Tibial nerve (tissue), 4 donors: ENCODE data around the gene VWA8. TPM values are rescaled to one million over a fixed set of nuclear protein-coding genes. Genes with fewer than 3 reads are reported as not detected.

ENCODE experiments used
- DNase-seq, 2 donors: peaks; one replicate each; pipeline ENCODE4 v3.0.0-alpha.2; 2019; ENCODE audit warnings: low spot score in 2 of 2
- H3K27ac ChIP-seq, 4 donors: fragments of 200-600 bp; sonication (generic) in 3 of 4; one replicate each; pipeline ENCODE4 v1.5.1; 2017 to 2019; ENCODE audit warnings: mild to moderate bottlenecking in 1 of 4
- H3K27me3 ChIP-seq, 2 donors: fragments of 200-600 bp; sonication (generic) in 1 of 2; one replicate each; pipeline versions ENCODE4 v1.5.1 to v1.6.0; 2017 to 2019
- H3K36me3 ChIP-seq, 3 donors: fragments of 200-600 bp; sonication (generic); one replicate each; pipeline ENCODE4 v1.5.1; 2018 to 2019
- H3K4me1 ChIP-seq, 4 donors: fragments of 200-600 bp; sonication (generic) in 3 of 4; one replicate each; pipeline ENCODE4 v1.5.1; 2017 to 2019
- H3K4me3 ChIP-seq, 4 donors: fragments of 200-600 bp; sonication (generic) in 3 of 4; one replicate each; pipeline ENCODE4 v1.5.1; 2017 to 2019; ENCODE audit warnings: mild to moderate bottlenecking in 1 of 4, moderate library complexity in 1 of 4
- H3K9me3 ChIP-seq, 4 donors: fragments of 200-600 bp; sonication (generic) in 3 of 4; one replicate each; pipeline ENCODE4 v1.5.1; 2017 to 2019
- EP300 ChIP-seq, 2 donors: sonication (generic); formaldehyde crosslinking; IDR thresholded peaks; one replicate each; pipeline ENCODE4 v1.6.1; 2017; ENCODE audit warnings: antibody characterized with exemption in 2 of 2, mild to moderate bottlenecking in 1 of 2
- POLR2A ChIP-seq, 2 donors: fragments of 450-650 bp; IDR thresholded peaks; one replicate each; pipeline ENCODE4 v1.6.1; 2017; ENCODE audit warnings: antibody characterized with exemption in 2 of 2, mild to moderate bottlenecking in 2 of 2, moderate library complexity in 2 of 2
- WGBS, 2 donors: methylation state at CpG; one replicate each; pipeline ENCODE4 v1.1.5; 2018; 5-methylcytosine and 5-hydroxymethylcytosine counted together
- total RNA-seq, 4 donors: library from RNA; depleted of rRNA; stranded (reverse); fragments of >200 nt; gene quantifications; one replicate each; pipeline ENCODE4 v1.1.0, GENCODE V29; 2016
- TF ChIP-seq, protein P1 (sequence below), 5 experiments: fragments of 200-600 bp in 3 of 5; fragments of 450-650 bp in 2 of 5; sonication (generic) in 3 of 5; IDR thresholded peaks; one replicate each; pipeline ENCODE4 v1.5.1; 2016 to 2019; ENCODE audit warnings: antibody characterized with exemption in 5 of 5, mild to moderate bottlenecking in 3 of 5, moderate library complexity in 2 of 5

Gene VWA8
- total RNA-seq, 4 donors from 2014 or later: 20.8 to 36.9 (median 22.4) TPM

DNA sequence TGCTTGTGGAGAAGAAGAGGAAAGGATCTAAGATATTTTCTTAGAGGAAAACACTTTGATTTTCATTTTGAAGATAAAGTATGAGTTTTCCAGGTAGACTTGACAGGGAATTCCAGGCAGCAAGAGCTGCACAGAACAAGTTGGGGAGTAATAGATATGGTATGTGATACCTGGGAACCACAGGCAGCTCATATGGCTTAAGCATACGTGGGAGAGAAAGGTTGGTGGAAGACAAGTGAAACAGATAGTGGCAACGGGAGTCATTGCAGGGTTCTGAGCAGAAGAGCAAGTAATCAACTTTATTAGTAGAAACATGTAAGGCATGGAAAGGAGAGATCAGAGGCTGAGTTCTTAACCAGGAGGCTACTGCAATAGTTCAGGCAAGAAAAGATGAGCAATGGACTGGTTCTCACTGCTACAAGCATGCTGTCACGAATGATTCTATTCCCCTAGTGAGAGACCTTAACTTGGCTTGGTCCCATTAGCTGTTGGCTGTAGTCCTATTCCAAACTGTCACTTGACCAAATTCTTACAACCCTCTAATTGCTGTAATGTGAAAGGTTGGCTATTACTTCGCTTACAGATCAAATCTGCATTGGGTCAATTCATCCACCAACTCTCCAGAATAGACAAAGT is 217.9 kb downstream of the VWA8 start:
- H3K36me3 ChIP-seq: peaks cover 0 to 7% (median 0%) of the 10 kb centered on the region in 3 donors
- H3K9me3 ChIP-seq: no peaks in the 10 kb centered on the region
- TF ChIP-seq, protein P1, sequence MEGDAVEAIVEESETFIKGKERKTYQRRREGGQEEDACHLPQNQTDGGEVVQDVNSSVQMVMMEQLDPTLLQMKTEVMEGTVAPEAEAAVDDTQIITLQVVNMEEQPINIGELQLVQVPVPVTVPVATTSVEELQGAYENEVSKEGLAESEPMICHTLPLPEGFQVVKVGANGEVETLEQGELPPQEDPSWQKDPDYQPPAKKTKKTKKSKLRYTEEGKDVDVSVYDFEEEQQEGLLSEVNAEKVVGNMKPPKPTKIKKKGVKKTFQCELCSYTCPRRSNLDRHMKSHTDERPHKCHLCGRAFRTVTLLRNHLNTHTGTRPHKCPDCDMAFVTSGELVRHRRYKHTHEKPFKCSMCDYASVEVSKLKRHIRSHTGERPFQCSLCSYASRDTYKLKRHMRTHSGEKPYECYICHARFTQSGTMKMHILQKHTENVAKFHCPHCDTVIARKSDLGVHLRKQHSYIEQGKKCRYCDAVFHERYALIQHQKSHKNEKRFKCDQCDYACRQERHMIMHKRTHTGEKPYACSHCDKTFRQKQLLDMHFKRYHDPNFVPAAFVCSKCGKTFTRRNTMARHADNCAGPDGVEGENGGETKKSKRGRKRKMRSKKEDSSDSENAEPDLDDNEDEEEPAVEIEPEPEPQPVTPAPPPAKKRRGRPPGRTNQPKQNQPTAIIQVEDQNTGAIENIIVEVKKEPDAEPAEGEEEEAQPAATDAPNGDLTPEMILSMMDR (IDR thresholded peaks at IDR 0.05): no peak
- TF ChIP-seq POLR2A (IDR thresholded peaks at IDR 0.05) (no peak), EP300 (IDR thresholded peaks at IDR 0.05) (no peak)
- H3K27me3 ChIP-seq: peaks cover 0 to 3% of the 10 kb centered on the region in 2 donors
- H3K4me3 ChIP-seq: no peak overlapping the region
- 82 to 86% methylated on average over 4 of the region's 4 CpGs for WGBS, 2 donors
- DNase-seq: no peak
- H3K4me1 ChIP-seq: no peaks in the 10 kb centered on the region
- H3K27ac ChIP-seq: no peak overlapping the region

DNA sequence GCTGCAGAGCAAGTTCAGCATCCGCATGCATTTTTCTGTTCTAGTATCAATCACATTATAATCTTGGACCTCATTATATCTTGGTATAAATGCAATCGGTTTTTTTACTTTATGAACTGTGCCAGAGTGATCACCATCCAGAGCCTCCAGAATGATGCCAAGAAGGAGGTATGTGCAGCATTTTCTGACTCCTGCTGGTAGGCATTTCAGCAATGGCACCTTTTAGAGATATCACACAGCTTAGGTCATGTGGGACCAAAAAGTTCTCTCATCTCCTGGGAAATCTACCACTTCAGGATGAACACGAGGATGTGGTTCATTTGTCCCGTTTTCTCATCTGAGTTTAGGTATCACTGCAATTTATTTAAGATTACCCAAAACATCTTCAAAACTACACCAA is 220.4 kb downstream of the VWA8 start:
- Histone ChIP-seq H3K9me3 (no peaks in the 10 kb centered on the region), H3K4me3 (no peak overlapping the region), H3K27ac (no peak overlapping the region), H3K27me3 (peaks cover 0 to 3% of the 10 kb centered on the region in 2 donors), H3K36me3 (no peaks in the 10 kb centered on the region), H3K4me1 (no peaks in the 10 kb centered on the region)
- DNase-seq: no peak
- WGBS, 2 donors: 92 to 95% methylated on average over 4 of the region's 4 CpGs
- TF ChIP-seq, protein P1 (IDR thresholded peaks at IDR 0.05): no peak
- TF ChIP-seq POLR2A (IDR thresholded peaks at IDR 0.05): no peak
- no peak for TF ChIP-seq EP300 (IDR thresholded peaks at IDR 0.05)

DNA sequence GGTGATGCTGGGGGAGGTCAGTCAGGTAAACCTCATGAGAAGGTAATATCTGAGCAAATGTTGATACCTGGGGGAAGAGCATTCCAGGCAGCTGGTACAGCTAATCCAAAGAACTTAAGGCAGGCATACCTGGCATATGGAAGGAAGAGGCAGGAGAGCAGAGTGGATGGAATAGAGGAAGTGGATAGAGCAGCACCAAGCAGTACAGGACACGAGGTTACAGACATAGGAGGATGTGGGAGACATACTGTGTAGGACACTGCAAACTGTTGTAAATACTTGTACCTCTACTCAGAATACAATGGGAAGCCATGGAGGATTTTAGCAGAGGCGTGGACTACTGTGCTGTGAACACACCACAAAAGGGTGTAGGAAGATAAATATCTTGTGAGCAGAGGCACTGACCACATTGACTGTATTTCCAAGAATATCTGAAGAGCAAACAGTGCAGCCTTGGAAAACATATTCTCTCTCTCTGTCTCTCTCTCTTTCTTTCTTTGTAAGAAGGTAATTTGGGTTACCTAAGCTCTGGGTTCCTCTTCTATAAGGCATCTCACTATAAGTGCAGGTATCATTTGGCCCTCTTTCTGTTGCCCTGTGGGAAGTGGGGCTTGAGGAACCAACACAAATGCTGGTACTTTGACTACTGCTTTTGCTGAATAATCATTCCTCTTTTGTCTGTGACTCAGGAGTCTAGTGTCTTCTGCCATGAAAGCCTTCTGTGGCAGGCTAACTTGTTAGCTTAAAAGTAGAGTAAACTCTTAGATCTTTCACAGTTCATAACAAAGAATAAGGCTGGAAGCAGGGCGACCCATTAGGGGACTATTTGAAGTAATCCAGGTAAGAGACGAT is 238.0 kb downstream of the VWA8 start:
- 84 to 87% methylated on average over 4 of the region's 4 CpGs for WGBS, 2 donors
- no peak overlapping the region for H3K4me3 ChIP-seq
- no peaks in the 10 kb centered on the region for H3K9me3 ChIP-seq
- H3K36me3 ChIP-seq: peaks cover 0 to 23% (median 0%) of the 10 kb centered on the region in 3 donors
- H3K27ac ChIP-seq: no peak overlapping the region
- no peaks in the 10 kb centered on the region for H3K27me3 ChIP-seq
- TF ChIP-seq POLR2A (IDR thresholded peaks at IDR 0.05): no peak
- TF ChIP-seq, protein P1 (IDR thresholded peaks at IDR 0.05): no peak
- no peak for TF ChIP-seq EP300 (IDR thresholded peaks at IDR 0.05)
- no peaks in the 10 kb centered on the region for H3K4me1 ChIP-seq
- DNase-seq: no peak

DNA sequence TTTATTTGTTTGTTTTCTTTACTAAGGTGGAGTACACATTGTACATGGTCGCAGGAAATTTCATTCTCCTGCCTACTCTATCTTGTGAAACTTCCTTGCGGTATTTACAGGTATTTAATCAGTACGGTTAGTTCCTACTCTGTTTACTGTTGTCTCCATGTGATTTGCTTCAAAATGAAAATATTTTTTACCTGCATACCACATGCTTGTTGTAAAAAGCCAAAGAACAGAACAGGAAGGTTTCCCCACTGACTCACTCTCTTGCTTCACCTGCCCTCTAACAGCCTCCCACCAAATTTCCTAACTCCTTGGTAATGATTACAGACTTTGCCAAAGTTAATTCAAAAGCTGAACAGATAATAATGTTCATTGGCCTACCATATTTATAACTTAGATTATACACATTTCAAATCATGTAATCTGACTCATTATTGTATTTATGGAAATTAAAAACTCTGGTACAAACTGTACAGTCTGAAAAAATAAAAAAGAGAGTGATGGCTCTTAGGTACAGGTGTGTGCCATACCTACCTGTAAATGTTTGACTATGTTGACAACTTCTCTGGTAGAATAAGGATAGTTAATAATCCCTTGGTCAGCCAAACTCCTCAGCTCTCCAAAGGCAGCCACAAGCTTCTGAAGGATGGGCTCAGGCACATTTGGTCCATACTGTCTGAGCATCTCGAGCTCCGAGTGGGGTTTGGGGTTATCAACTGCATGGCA is 239.9 kb downstream of the VWA8 start:
- H3K4me1 ChIP-seq: no peaks in the 10 kb centered on the region
- no peak overlapping the region for H3K4me3 ChIP-seq
- H3K9me3 ChIP-seq: no peaks in the 10 kb centered on the region
- H3K27ac ChIP-seq: no peak overlapping the region
- no peaks in the 10 kb centered on the region for H3K27me3 ChIP-seq
- H3K36me3 ChIP-seq: peaks cover 0 to 23% (median 0%) of the 10 kb centered on the region in 3 donors
- WGBS, 2 donors: 96 to 99% methylated on average over 5 of the region's 5 CpGs
- no peak for DNase-seq
- TF ChIP-seq POLR2A (IDR thresholded peaks at IDR 0.05): no peak
- TF ChIP-seq EP300 (IDR thresholded peaks at IDR 0.05): no peak
- TF ChIP-seq, protein P1 (IDR thresholded peaks at IDR 0.05): no peak
